Smooth muscle cell (in vitro differentiated cells): Measurements from ENCODE around the gene ZDHHC16. TPM values are rescaled to one million over a fixed set of nuclear protein-coding genes. Genes with fewer than 3 reads are reported as not detected.

Experiments used
- DNase-seq: peaks from one replicate; lab custom pipeline; 2025; ENCODE audit not compliant: unreplicated experiment; lab: John Stamatoyannopoulos, UW
- H2AFZ ChIP-seq: fragments of 200-600 bp; sonication (generic); 2 replicates; pipeline ENCODE4 v1.6.0; 2016; ENCODE audit warnings: antibody characterized with exemption, low read depth, mild to moderate bottlenecking
- H3F3A ChIP-seq: fragments of 200-600 bp; sonication (generic); 2 replicates; pipeline ENCODE4 v1.6.0; 2017; ENCODE audit warnings: antibody characterized with exemption, low read depth
- H3K27ac ChIP-seq: fragments of 200-600 bp; sonication (generic); 2 replicates; pipeline ENCODE4 v1.5.1; 2016; ENCODE audit warnings: low read depth, mild to moderate bottlenecking
- H3K27me3 ChIP-seq: fragments of 200-600 bp; sonication (generic); 2 replicates; pipeline ENCODE4 v1.6.1; 2016; ENCODE audit warnings: low read depth, mild to moderate bottlenecking
- H3K36me3 ChIP-seq: fragments of 200-600 bp; sonication (generic); 2 replicates; pipeline ENCODE4 v1.5.1; 2016; ENCODE audit warnings: low read depth
- H3K4me1 ChIP-seq: fragments of 200-600 bp; sonication (generic); 2 replicates; pipeline ENCODE4 v1.5.1; 2016; ENCODE audit warnings: low read depth
- H3K4me2 ChIP-seq: fragments of 200-600 bp; sonication (generic); 2 replicates; pipeline ENCODE4 v1.6.0; 2016; ENCODE audit warnings: mild to moderate bottlenecking
- H3K4me3 ChIP-seq: fragments of 200-600 bp; sonication (generic); 2 replicates; pipeline ENCODE4 v1.5.1; 2016; ENCODE audit warnings: mild to moderate bottlenecking
- H3K79me2 ChIP-seq: fragments of 200-600 bp; sonication (generic); 2 replicates; pipeline ENCODE4 v1.6.0; 2016; ENCODE audit warnings: low read depth, mild to moderate bottlenecking
- H3K9ac ChIP-seq: fragments of 200-600 bp; sonication (generic); 2 replicates; pipeline ENCODE4 v1.6.0; 2016; ENCODE audit warnings: low read depth
- H3K9me3 ChIP-seq: fragments of 200-600 bp; sonication (generic); replicated peaks from 2 replicates; pipeline ENCODE4 v1.5.1; 2016; ENCODE audit warnings: low read depth
- H4K20me1 ChIP-seq: fragments of 200-600 bp; sonication (generic); 2 replicates; pipeline ENCODE4 v1.6.0; 2016; ENCODE audit warnings: low read depth
- CTCF ChIP-seq: fragments of 200-600 bp; sonication (generic); IDR thresholded peaks from 2 replicates; pipeline ENCODE4 v1.5.1; 2017; ENCODE audit warnings: borderline replicate concordance, mild to moderate bottlenecking, antibody characterized with exemption; ENCODE audit not compliant: insufficient read depth, poor library complexity, severe bottlenecking
- WGBS: methylation state at CpG from one replicate; pipeline ENCODE4 v1.1.7; 2016; ENCODE audit warnings: low lambda C conversion rate; 5-methylcytosine and 5-hydroxymethylcytosine counted together
- polyA plus RNA-seq: library from polyadenylated mRNA; unstranded; fragments of >200 nt; fragmentation: Nextera tagmentation; extraction: Ambion mirVana; gene quantifications from 2 replicates; pipeline ENCODE4 v1.2.1, GENCODE V29; 2016
- total RNA-seq: library from RNA; depleted of rRNA; stranded (reverse); fragments of >200 nt; gene quantifications from 2 replicates; pipeline ENCODE4 v1.2.3, GENCODE V29; 2014

ZDHHC16 gene
- 48.5 and 50.3 TPM in 2 replicates for total RNA-seq
- polyA plus RNA-seq = 73.3 and 81.1 TPM in 2 replicates

GRCh38 chr10:97445722-97446639 is at the start of gene ZDHHC16, which contains the start of gene EXOSC1:
ZDHHC16 (plus strand) TSS chr10:97446175; CDS start chr10:97451676, 5,501 bp downstream.
EXOSC1 (minus strand) TSS chr10:97446006; CDS start chr10:97445985, 21 bp downstream.
- Histone ChIP-seq H4K20me1 (peaks cover 29% of the 10 kb centered on the region), H3K4me3 (peak within 1 kb of the TSS; percentile 68), H3F3A (no peaks in the 10 kb centered on the region), H3K9me3 (no peaks in the 10 kb centered on the region), H3K27ac (peak within 1 kb of the TSS; percentile 12), H3K27me3 (no peaks in the 10 kb centered on the region), H3K9ac (peak within 1 kb of the TSS; percentile 71), H3K4me1 (peaks cover 21% of the 10 kb centered on the region), H3K79me2 (peaks cover 67% of the 10 kb centered on the region), H3K36me3 (no peaks in the 10 kb centered on the region), H2AFZ (peak within 1 kb of the TSS; percentile 73), H3K4me2 (peak within 1 kb of the TSS; percentile 91)
- no peak for TF ChIP-seq CTCF
- WGBS = 1% methylated on average over 58 of the region's 66 CpGs
- peak; percentile 58 for DNase-seq

DNA sequence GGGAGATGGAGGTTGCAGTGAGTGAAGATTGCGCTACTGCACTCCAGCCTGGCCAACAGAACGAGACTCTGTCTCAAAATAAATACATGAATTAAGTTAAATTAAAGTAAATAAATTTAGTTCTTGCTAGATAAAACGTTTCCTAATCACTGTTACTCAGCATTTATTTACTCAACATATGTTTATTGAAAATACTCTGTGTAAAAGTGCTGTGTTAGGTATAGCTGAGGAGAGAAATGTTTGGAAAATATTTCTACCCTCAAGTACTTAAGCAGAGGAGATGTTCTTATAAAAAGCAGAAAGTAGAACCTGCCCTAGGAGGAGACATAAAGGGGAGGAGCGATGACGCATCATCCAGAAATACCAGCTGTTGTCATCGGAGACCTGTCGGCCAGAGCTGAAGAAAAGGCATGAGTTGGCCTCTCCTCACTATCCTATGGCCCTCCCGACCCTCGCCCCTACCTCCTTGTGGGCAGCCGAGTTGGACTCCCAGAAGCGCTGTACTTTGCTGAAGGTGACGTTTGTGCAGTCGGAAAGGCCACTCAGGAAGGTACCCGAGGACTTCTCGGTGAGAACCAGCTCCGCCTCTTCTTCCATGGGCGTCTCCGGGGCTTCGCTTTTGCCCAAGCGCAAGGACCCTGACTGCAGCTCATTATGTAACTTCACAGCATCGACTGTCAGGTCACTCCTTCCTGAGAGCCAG is 46.0 kb upstream of the ZDHHC16 start:
- Histone ChIP-seq H3F3A (no peaks in the 10 kb centered on the region), H4K20me1 (no peaks in the 10 kb centered on the region), H2AFZ (no peak overlapping the region), H3K9ac (peak overlapping the region; percentile 96), H3K4me3 (peak overlapping the region; percentile 78), H3K4me2 (peak overlapping the region; percentile 90), H3K27me3 (no peaks in the 10 kb centered on the region), H3K4me1 (peaks cover 11% of the 10 kb centered on the region), H3K27ac (peak overlapping the region; percentile 95), H3K79me2 (peaks cover 17% of the 10 kb centered on the region), H3K9me3 (no peaks in the 10 kb centered on the region), H3K36me3 (no peaks in the 10 kb centered on the region)
- WGBS = 40% methylated on average over 21 of the region's 21 CpGs
- TF ChIP-seq CTCF = no peak
- no peak for DNase-seq

DNA sequence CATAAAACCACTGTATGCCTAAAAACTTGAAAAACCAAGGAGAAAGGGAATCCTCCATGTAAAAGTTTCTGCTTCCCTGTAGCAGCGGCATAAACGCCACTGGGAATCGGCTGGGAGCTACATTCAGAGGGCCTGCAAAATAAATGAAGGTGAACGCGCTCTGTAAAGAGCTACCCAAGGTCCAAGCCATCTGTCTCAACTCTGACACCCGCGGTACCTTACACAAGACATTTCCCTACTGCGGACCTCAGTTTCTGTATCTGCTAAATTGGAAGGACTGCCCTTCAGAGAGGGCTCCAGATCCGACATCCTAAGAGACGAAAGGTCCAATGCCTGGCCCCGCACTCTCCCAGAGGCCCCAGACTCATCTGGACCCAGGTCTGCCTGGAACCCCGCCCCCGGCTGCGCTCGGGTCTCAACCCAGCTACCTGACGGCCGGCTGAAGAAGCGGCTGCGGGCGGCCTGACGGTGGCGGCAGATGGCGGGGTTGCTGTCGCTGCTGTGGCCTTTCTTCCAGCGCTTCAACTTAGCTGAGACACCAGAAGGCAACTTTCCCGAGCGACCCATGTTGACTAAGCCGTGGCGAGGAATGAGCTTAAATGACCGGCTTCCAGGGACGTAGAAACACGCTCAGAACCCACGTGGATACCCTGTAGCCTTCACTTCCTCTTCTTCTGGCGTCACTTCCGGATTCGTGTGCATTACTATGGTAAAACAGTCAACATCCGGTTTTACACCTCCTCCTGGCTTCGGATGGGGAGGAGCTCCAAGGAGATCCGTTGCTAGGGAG is 45.1 kb upstream of the ZDHHC16 start, which contains the start of gene RRP12:
RRP12 (minus strand) TSS at position 676 of the 790 bp plus-strand sequence; CDS start at position 567, 109 bp downstream.
- peak within 1 kb of the TSS; percentile 73 for H2AFZ ChIP-seq
- DNase-seq = peak; percentile 40
- 2% methylated on average over 39 of the region's 39 CpGs for whole genome bisulfite sequencing
- TF ChIP-seq CTCF = peak; percentile 9
- no peaks in the 10 kb centered on the region for H3K36me3 ChIP-seq
- H3K4me1 ChIP-seq = peaks cover 11% of the 10 kb centered on the region
- H3K9me3 ChIP-seq = no peaks in the 10 kb centered on the region
- H3K27ac ChIP-seq = peak within 1 kb of the TSS; percentile 95
- no peaks in the 10 kb centered on the region for H4K20me1 ChIP-seq
- peak within 1 kb of the TSS; percentile 96 for H3K9ac ChIP-seq
- H3K27me3 ChIP-seq = no peaks in the 10 kb centered on the region
- peak within 1 kb of the TSS; percentile 78 for H3K4me3 ChIP-seq
- peaks cover 17% of the 10 kb centered on the region for H3K79me2 ChIP-seq
- H3K4me2 ChIP-seq = peak within 1 kb of the TSS; percentile 90
- no peaks in the 10 kb centered on the region for H3F3A ChIP-seq
